K562 (cell line): Measurements from ENCODE around the gene PHTF2. TPM values are rescaled to one million over a fixed set of nuclear protein-coding genes. Genes with fewer than 3 reads are reported as not detected.

Source experiments
- CBX5 ChIP-seq: IDR thresholded peaks from 2 replicates; pipeline ENCODE4 v1.6.1; 2014; ENCODE audit warnings: low read depth, borderline replicate concordance
- CEBPG ChIP-seq, 3 experiments: fragments of 200-800 bp in 1 of 3; sonication (Bioruptor generic) in 1 of 3; sonication (generic) in 1 of 3; formaldehyde crosslinking in 1 of 3; IDR thresholded peaks in 2 of 3; conservative IDR thresholded peaks in 1 of 3; 2 replicates each; pipeline versions ENCODE4 v1.6.1 to v1.8.0; 2016 to 2022; ENCODE audit warnings: missing compliant biosample characterization in 2 of 3, missing genetic modification characterization in 2 of 3, mild to moderate bottlenecking in 1 of 3, missing genetic modification reagents in 1 of 3
- GTF2A2 ChIP-seq: IDR thresholded peaks from 2 replicates; pipeline ENCODE4 v1.6.1; 2016; ENCODE audit warnings: mild to moderate bottlenecking, missing genetic modification characterization, missing compliant biosample characterization
- MAX ChIP-seq: sonication (generic); formaldehyde crosslinking; IDR thresholded peaks from 2 replicates; pipeline ENCODE4 v1.9.0; 2022; ENCODE audit warnings: mild to moderate bottlenecking, missing genetic modification reagents
- POLR3G ChIP-seq: IDR thresholded peaks from 2 replicates; pipeline ENCODE4 v1.6.1; 2011; ENCODE audit not compliant: insufficient read length, insufficient replicate concordance; ENCODE audit errors: extremely low read depth
- PRDM10 ChIP-seq: fragments of 450-650 bp; IDR thresholded peaks from 2 replicates; pipeline ENCODE4 v1.6.1; 2018; ENCODE audit not compliant: partially characterized antibody
- SRSF7 ChIP-seq: fragments of 200-400 bp; formaldehyde crosslinking; optimal IDR thresholded peaks from 2 replicates; pipeline ENCODE3; 2017; ENCODE audit warnings: mild to moderate bottlenecking, low read depth, low read length
- TAL1 ChIP-seq: fragments of 450-650 bp; IDR thresholded peaks from 2 replicates; pipeline ENCODE4 v1.6.1; 2016; ENCODE audit warnings: mild to moderate bottlenecking
- TEAD4 ChIP-seq, 2 experiments: sonication (generic) in 1 of 2; formaldehyde crosslinking in 1 of 2; IDR thresholded peaks; 2 replicates each; pipeline versions ENCODE4 v1.6.1 to v1.8.0; 2012 to 2022; ENCODE audit warnings: borderline replicate concordance in 1 of 2, inconsistent platforms in 1 of 2, low read length in 1 of 2, mild to moderate bottlenecking in 1 of 2, missing genetic modification reagents in 1 of 2
- ZNF232 ChIP-seq: sonication (generic); formaldehyde crosslinking; IDR thresholded peaks from 2 replicates; pipeline ENCODE4 v1.8.0; 2022; ENCODE audit warnings: mild to moderate bottlenecking, missing genetic modification reagents
- ZNF24 ChIP-seq: fragments of 450-650 bp; IDR thresholded peaks from 2 replicates; pipeline ENCODE4 v1.6.1; 2016
- ZNF316 ChIP-seq: fragments of 450-650 bp; IDR thresholded peaks from 2 replicates; pipeline ENCODE4 v1.6.1; 2016
- ZSCAN29 ChIP-seq: fragments of 450-650 bp; IDR thresholded peaks from 2 replicates; pipeline ENCODE4 v1.6.1; 2017
- ZZZ3 ChIP-seq: fragments of 450-650 bp; IDR thresholded peaks from 2 replicates; pipeline ENCODE4 v1.6.1; 2016; ENCODE audit warnings: antibody characterized with exemption, mild to moderate bottlenecking, moderate library complexity
- polyA plus RNA-seq, 8 experiments: library from polyadenylated mRNA; depleted of rRNA in 4 of 8; stranded (reverse) in 5 of 8; unstranded in 3 of 8; fragments of >200 nt; fragmentation: Nextera tagmentation in 2 of 8; fragmentation: Illumina TruSeq in 1 of 8; extraction: Ambion mirVana in 2 of 8; extraction: Trizol in 1 of 8; gene quantifications; 2 replicates each; pipeline versions ENCODE4 v1.2.1 to v1.2.3, GENCODE V29; 2011 to 2014; ENCODE audit warnings: inconsistent platforms in 1 of 8, missing spikeins in 1 of 8
- total RNA-seq, 7 experiments: library from RNA; depleted of rRNA in 6 of 7; stranded (reverse); fragments of >200 nt in 6 of 7; fragmentation: Illumina TruSeq in 2 of 7; extraction: Trizol in 2 of 7; gene quantifications; 2 replicates each; pipeline versions ENCODE4 v1.2.1 to v1.2.3, GENCODE V29; 2011 to 2021; ENCODE audit warnings: low replicate concordance in 1 of 7
- TF ChIP-seq, protein P1 (sequence below): fragments of 250-450 bp; sonication (Bioruptor Pico); IDR thresholded peaks from 2 replicates; pipeline ENCODE4 v1.4.0; 2020; ENCODE audit warnings: mild to moderate bottlenecking, moderate library complexity
- TF ChIP-seq, protein P2 (sequence below): fragments of 250-450 bp; sonication (Bioruptor Pico); IDR thresholded peaks from 2 replicates; pipeline ENCODE4 v1.8.0; 2022; ENCODE audit warnings: inconsistent platforms
- TF ChIP-seq, protein P3 (sequence below): sonication (generic); formaldehyde crosslinking; IDR thresholded peaks from 2 replicates; pipeline ENCODE4 v1.8.0; 2022; ENCODE audit warnings: mild to moderate bottlenecking, missing genetic modification reagents, borderline replicate concordance

PHTF2 gene
- total and polyA plus RNA-seq, 9 of the 15 experiments (the other 6 are each of a cell fraction or from before 2014, with no cell fraction given): 17.9 to 43.6 (median 25.4) TPM

DNA sequence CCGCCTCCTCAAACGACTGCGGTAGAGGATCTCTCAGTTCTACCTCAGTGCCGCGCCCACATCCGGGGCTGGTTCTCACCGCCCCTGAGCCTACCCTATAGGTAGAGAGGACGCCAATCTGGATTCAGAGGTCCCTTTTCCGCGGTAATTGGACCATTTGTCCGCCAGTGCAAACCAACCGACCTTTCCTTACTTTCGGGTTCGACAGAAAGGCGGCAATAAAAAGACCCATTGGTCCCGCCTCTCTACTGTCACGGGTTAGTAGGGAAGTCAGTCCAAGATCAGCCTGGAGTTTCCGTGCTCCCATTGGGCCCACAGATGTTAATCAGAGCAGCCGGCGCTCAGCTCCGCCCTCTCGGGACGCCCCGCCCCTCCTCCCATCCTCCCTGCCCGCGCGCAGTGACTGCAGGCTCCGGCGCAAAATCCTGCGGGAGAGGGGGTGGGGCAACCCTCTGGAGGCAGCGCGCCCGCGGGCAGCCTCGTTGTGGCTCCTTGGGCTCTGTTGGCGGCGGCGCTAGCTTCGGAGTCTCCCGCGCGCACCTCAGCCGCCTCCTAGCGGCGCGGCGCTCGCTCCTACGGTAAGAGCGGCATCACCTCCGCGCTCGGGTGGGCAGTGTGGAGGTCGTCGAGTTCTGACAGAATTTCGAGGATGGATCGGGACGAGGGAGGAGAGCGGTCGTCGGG is at the start of gene PHTF2, which contains the start of gene TMEM60 (continued):
- no peak for TF ChIP-seq CEBPG (CRISPR knock-in tag; IDR thresholded peaks at IDR 0.05)
- no peak for TF ChIP-seq CEBPG (tag; conservative IDR thresholded peaks at IDR 0.05 in 1 of 2, IDR thresholded peaks at IDR 0.05 in 1 of 2)
- TF ChIP-seq ZSCAN29: no peak
- 0 out of 2 replicates have a peak, but pooled peaks have one; percentile 37 for TF ChIP-seq CBX5
- TF ChIP-seq ZZZ3: no peak
- no peak for TF ChIP-seq ZNF316
- peak; percentile 40 for TF ChIP-seq PRDM10
- 0 out of 2 replicates have a peak, but pooled peaks have one; percentile 35 for TF ChIP-seq ZNF24
- TF ChIP-seq MAX: peak; percentile 52
- TF ChIP-seq ZNF232 (CRISPR knock-in tag): no peak; the same call in 1 of the 2 replicates
- TF ChIP-seq TEAD4 (IDR thresholded peaks at IDR 0.05; ENCODE audit: low read length): no peak
- TF ChIP-seq TEAD4 (CRISPR knock-in tag; IDR thresholded peaks at IDR 0.05; ENCODE audit: borderline replicate concordance): no peak
- TF ChIP-seq, protein P1, sequence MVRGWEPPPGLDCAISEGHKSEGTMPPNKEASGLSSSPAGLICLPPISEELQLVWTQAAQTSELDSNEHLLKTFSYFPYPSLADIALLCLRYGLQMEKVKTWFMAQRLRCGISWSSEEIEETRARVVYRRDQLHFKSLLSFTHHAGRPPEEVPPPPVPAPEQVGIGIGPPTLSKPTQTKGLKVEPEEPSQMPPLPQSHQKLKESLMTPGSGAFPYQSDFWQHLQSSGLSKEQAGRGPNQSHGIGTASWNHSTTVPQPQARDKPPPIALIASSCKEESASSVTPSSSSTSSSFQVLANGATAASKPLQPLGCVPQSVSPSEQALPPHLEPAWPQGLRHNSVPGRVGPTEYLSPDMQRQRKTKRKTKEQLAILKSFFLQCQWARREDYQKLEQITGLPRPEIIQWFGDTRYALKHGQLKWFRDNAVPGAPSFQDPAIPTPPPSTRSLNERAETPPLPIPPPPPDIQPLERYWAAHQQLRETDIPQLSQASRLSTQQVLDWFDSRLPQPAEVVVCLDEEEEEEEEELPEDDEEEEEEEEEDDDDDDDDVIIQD (CRISPR knock-in tag): 0 out of 2 replicates have a peak, but pooled peaks have one; percentile 48
- no peak for TF ChIP-seq GTF2A2
- no peak for TF ChIP-seq TAL1
- TF ChIP-seq, protein P2, sequence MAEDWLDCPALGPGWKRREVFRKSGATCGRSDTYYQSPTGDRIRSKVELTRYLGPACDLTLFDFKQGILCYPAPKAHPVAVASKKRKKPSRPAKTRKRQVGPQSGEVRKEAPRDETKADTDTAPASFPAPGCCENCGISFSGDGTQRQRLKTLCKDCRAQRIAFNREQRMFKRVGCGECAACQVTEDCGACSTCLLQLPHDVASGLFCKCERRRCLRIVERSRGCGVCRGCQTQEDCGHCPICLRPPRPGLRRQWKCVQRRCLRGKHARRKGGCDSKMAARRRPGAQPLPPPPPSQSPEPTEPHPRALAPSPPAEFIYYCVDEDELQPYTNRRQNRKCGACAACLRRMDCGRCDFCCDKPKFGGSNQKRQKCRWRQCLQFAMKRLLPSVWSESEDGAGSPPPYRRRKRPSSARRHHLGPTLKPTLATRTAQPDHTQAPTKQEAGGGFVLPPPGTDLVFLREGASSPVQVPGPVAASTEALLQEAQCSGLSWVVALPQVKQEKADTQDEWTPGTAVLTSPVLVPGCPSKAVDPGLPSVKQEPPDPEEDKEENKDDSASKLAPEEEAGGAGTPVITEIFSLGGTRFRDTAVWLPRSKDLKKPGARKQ: no peak
- TF ChIP-seq, protein P3, sequence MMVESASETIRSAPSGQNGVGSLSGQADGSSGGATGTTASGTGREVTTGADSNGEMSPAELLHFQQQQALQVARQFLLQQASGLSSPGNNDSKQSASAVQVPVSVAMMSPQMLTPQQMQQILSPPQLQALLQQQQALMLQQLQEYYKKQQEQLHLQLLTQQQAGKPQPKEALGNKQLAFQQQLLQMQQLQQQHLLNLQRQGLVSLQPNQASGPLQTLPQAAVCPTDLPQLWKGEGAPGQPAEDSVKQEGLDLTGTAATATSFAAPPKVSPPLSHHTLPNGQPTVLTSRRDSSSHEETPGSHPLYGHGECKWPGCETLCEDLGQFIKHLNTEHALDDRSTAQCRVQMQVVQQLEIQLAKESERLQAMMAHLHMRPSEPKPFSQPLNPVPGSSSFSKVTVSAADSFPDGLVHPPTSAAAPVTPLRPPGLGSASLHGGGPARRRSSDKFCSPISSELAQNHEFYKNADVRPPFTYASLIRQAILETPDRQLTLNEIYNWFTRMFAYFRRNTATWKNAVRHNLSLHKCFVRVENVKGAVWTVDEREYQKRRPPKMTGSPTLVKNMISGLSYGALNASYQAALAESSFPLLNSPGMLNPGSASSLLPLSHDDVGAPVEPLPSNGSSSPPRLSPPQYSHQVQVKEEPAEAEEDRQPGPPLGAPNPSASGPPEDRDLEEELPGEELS (CRISPR knock-in tag): 0 out of 2 replicates have a peak, but pooled peaks have one; percentile 22
- TF ChIP-seq POLR3G: no peak
- no peak for TF ChIP-seq SRSF7
